ENCODE results near the gene PTPRG. TPM values are rescaled to one million over a fixed set of nuclear protein-coding genes. Genes with fewer than 3 reads are reported as not detected.

Gene PTPRG
- total RNA-seq, 4 donors from 2014 or later, result 21.1 to 54.2 (median 30.6) TPM

- Histone ChIP-seq H3K9me3 (no peaks in the 10 kb centered on the region), H3K4me1 (peaks cover 0 to 14% of the 10 kb centered on the region in 2 donors), H3K4me3 (no peak overlapping the region), H3K27me3 (no peaks in the 10 kb centered on the region), H3K27ac (no peak overlapping the region), H3K36me3 (peaks cover 0 to 4% of the 10 kb centered on the region in 2 donors)
- no peak for ATAC-seq
- DNase-seq, result no peak
- TF ChIP-seq POLR2A (IDR thresholded peaks at IDR 0.05), result no peak
- no peak for TF ChIP-seq CTCF (IDR thresholded peaks at IDR 0.05 in 4 of 5, conservative IDR thresholded peaks at IDR 0.05 in 1 of 5)
- intact Hi-C loops (cut with DNase I; ENCODE audit: low total_unique reads) (no loop called here), in situ Hi-C loops (cut with MboI; ENCODE audit: low sequenced_read_pairs in 4 of 4) (no loop called here)
Measured at GRCh38 chr3:62171789-62172188, 610.4 kb downstream of the PTPRG start.

DNA sequence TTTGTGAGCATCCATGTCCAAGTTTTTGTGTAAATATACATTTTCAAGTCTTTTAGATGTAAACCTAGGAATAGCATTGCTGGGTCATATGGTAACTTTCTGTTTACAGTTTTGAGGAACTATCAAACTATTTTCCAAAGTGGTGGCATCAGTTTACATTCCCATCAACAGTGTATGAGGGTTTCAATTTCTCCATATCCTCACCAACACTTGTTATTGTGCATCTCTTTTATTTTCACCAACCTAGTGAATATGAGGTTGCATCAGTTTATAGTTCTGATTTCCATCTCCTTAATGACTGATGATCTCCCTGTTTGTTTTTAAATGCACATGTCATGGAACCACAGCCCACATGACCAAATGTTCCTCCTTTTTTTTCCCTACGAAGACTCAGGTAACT, 610.8 kb downstream of the PTPRG start:
- ATAC-seq, result no peak
- TF ChIP-seq CTCF (IDR thresholded peaks at IDR 0.05 in 4 of 5, conservative IDR thresholded peaks at IDR 0.05 in 1 of 5) (no peak), POLR2A (IDR thresholded peaks at IDR 0.05) (no peak)
- peaks cover 0 to 4% of the 10 kb centered on the region in 2 donors for H3K36me3 ChIP-seq
- no peak for DNase-seq
- H3K4me1 ChIP-seq, result peaks cover 0 to 10% of the 10 kb centered on the region in 2 donors
- H3K27ac ChIP-seq, result no peak overlapping the region
- no peak overlapping the region for H3K4me3 ChIP-seq
- in situ Hi-C loops (cut with MboI; ENCODE audit: low sequenced_read_pairs in 4 of 4) (no loop called here), intact Hi-C loops (cut with DNase I; ENCODE audit: low total_unique reads) (no loop called here)
- H3K27me3 ChIP-seq, result no peaks in the 10 kb centered on the region
- H3K9me3 ChIP-seq, result no peaks in the 10 kb centered on the region

DNA sequence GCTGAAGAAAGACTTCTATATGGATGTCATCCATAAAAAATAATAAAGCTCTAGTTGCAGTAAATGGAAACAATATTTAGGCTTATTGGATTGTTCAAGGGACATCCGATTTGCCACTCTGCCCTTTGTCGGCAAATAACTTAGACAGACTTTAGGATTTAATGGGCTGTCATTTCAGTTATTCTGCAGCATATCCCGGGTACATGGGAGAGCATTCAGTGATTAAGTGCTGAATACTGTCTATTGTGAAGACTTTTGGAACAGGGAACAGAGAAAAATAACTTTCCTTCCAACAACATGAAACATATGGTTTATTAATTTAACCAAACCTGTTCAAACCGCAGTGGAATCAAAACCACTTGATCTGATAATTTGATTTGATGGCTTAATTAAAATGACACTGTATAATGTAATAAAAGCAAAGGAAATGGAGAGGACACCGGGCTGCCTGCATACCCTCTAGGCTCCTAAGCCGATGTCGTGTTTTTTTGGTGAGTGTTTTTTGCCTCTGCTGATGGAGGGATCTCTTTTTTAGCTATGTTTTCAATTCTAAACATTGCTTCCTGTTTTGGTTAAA, 612.7 kb downstream of the PTPRG start:
- no peak for ATAC-seq
- intact Hi-C loops (cut with DNase I; ENCODE audit: low total_unique reads), result no loop called here
- Histone ChIP-seq H3K27ac (no peak overlapping the region), H3K36me3 (peaks cover 0 to 4% of the 10 kb centered on the region in 2 donors), H3K4me1 (no peaks in the 10 kb centered on the region), H3K9me3 (no peaks in the 10 kb centered on the region), H3K4me3 (no peak overlapping the region), H3K27me3 (no peaks in the 10 kb centered on the region)
- DNase-seq, result no peak
- in situ Hi-C loops (cut with MboI; ENCODE audit: low sequenced_read_pairs in 4 of 4), result no loop called here
- TF ChIP-seq POLR2A (IDR thresholded peaks at IDR 0.05) (no peak), CTCF (IDR thresholded peaks at IDR 0.05 in 4 of 5, conservative IDR thresholded peaks at IDR 0.05 in 1 of 5) (no peak)

DNA sequence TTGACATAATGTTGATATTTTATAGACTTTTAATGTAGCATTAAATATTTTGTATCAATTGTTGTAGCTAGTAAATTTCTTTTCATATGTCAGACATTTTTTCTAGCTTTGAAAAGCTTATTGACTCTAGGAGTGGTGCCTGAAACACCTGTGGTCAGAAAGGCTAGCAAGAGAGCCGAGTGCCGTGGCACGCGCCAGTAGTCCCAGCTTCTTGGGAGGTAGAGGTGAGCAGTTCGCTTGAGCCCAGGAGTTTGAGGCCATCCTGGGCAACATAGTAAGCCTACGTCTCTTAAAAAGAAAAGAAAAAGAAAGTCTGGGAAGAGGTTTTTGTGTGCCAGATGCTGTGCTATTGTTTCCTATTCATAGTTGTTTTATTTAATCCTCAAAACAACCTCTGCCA, 613.8 kb downstream of the PTPRG start:
- ATAC-seq (no peak), DNase-seq (no peak)
- H3K4me3 ChIP-seq, result no peak overlapping the region
- TF ChIP-seq POLR2A (IDR thresholded peaks at IDR 0.05) (no peak), CTCF (IDR thresholded peaks at IDR 0.05 in 4 of 5, conservative IDR thresholded peaks at IDR 0.05 in 1 of 5) (no peak)
- H3K9me3 ChIP-seq, result no peaks in the 10 kb centered on the region
- intact Hi-C loops (cut with DNase I; ENCODE audit: low total_unique reads) (no loop called here), in situ Hi-C loops (cut with MboI; ENCODE audit: low sequenced_read_pairs in 4 of 4) (loop anchor here in 2 of 4 donors (25.0 kb wide), 1 partner anchor 488 kb away; no protein-coding TSS in a partner anchor)
- H3K4me1 ChIP-seq, result peaks cover 0 to 5% of the 10 kb centered on the region in 2 donors
- no peaks in the 10 kb centered on the region for H3K27me3 ChIP-seq
- no peak overlapping the region for H3K27ac ChIP-seq
- peaks cover 0 to 4% of the 10 kb centered on the region in 2 donors for H3K36me3 ChIP-seq

DNA sequence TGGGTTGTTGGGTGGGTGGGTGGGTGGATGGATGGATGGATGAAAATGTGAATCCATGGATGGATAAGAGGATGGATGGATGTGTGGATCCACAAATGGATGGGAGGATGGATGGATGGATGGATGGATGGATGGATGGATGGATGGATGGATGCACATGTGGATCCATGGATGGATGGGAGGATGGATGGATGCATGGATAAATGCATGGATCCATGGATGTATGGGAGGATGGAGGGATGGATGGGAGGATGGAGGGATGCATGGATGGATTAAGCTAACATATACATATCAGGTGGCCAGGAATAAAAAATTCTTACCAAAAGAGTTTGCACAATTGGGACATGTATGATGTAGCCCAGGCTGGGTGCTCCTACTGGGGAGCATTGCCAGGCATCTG, 616.7 kb downstream of the PTPRG start:
- H3K4me3 ChIP-seq, result no peak overlapping the region
- H3K27ac ChIP-seq, result no peak overlapping the region
- ATAC-seq (no peak), DNase-seq (no peak)
- in situ Hi-C loops (cut with MboI; ENCODE audit: low sequenced_read_pairs in 4 of 4), result loop anchor here in 2 of 4 donors (25.0 kb wide), 1 partner anchor 491 kb away; no protein-coding TSS in a partner anchor
- H3K4me1 ChIP-seq, result peaks cover 0 to 5% of the 10 kb centered on the region in 2 donors
- H3K27me3 ChIP-seq, result no peaks in the 10 kb centered on the region
- H3K9me3 ChIP-seq, result no peaks in the 10 kb centered on the region
- TF ChIP-seq CTCF (IDR thresholded peaks at IDR 0.05 in 4 of 5, conservative IDR thresholded peaks at IDR 0.05 in 1 of 5) (no peak), POLR2A (IDR thresholded peaks at IDR 0.05) (no peak)
- intact Hi-C loops (cut with DNase I; ENCODE audit: low total_unique reads), result no loop called here
- H3K36me3 ChIP-seq, result no peaks in the 10 kb centered on the region
